H9 (cell line): ENCODE results near the gene NTMT1. TPM values are rescaled to one million over a fixed set of nuclear protein-coding genes. Genes with fewer than 3 reads are reported as not detected.

Experiments
- DNase-seq: peaks from one replicate; pipeline ENCODE4 v3.0.0-alpha.2; 2017
- H2AFZ ChIP-seq: one replicate; pipeline ENCODE4 v1.6.1; 2013; ENCODE audit warnings: mild to moderate bottlenecking, low read length, control low read depth, moderate library complexity
- H2AK5ac ChIP-seq: 2 replicates; pipeline ENCODE4 v1.6.1; 2013; ENCODE audit warnings: low read length, control low read depth, mixed read lengths; ENCODE audit not compliant: insufficient read length
- H2BK120ac ChIP-seq: one replicate; pipeline ENCODE4 v1.6.1; 2013; ENCODE audit warnings: low read depth, mild to moderate bottlenecking, low read length, control low read depth, inconsistent platforms; ENCODE audit not compliant: poor library complexity, severe bottlenecking
- H2BK12ac ChIP-seq: 2 replicates; pipeline ENCODE4 v1.6.1; 2013; ENCODE audit warnings: low read length, control low read depth, mixed read lengths, low read depth; ENCODE audit not compliant: insufficient read length
- H2BK15ac ChIP-seq: 2 replicates; pipeline ENCODE4 v1.6.1; 2013; ENCODE audit warnings: low read depth, low read length, control low read depth
- H2BK20ac ChIP-seq: one replicate; pipeline ENCODE4 v1.6.1; 2013; ENCODE audit warnings: low read depth, mild to moderate bottlenecking, low read length, control low read depth, inconsistent platforms; ENCODE audit not compliant: poor library complexity, severe bottlenecking
- H2BK5ac ChIP-seq: 2 replicates; pipeline ENCODE4 v1.6.1; 2013; ENCODE audit warnings: low read length, control low read depth, mixed read lengths; ENCODE audit not compliant: insufficient read length
- H3K14ac ChIP-seq: 2 replicates; pipeline ENCODE4 v1.6.1; 2013; ENCODE audit warnings: low read length, control low read depth; ENCODE audit not compliant: insufficient read depth
- H3K18ac ChIP-seq: 2 replicates; pipeline ENCODE4 v1.6.1; 2013; ENCODE audit warnings: low read depth, mild to moderate bottlenecking, mixed read lengths, low read length, control low read depth; ENCODE audit not compliant: insufficient read length
- H3K23ac ChIP-seq: 2 replicates; pipeline ENCODE4 v1.6.1; 2013; ENCODE audit warnings: low read length, control low read depth, mixed read lengths, low read depth; ENCODE audit not compliant: insufficient read length
- H3K23me2 ChIP-seq: 2 replicates; pipeline ENCODE4 v1.6.1; 2013; ENCODE audit warnings: low read depth, mild to moderate bottlenecking, mixed read lengths, low read length, control low read depth; ENCODE audit not compliant: insufficient read length, poor library complexity, severe bottlenecking
- H3K27ac ChIP-seq: 2 replicates; pipeline ENCODE4 v1.5.1; 2013; ENCODE audit warnings: low read length, control low read depth, mixed read lengths, low read depth; ENCODE audit not compliant: insufficient read length
- H3K27me3 ChIP-seq: 2 replicates; pipeline ENCODE4 v1.6.1; 2013; ENCODE audit warnings: low read length, control low read depth, inconsistent platforms; ENCODE audit not compliant: insufficient read depth
- H3K4ac ChIP-seq: 2 replicates; pipeline ENCODE4 v1.6.1; 2013; ENCODE audit warnings: low read depth, mild to moderate bottlenecking, control low read depth, inconsistent platforms, low read length, moderate library complexity
- H3K4me1 ChIP-seq: 2 replicates; pipeline ENCODE4 v1.6.1; 2013; ENCODE audit warnings: low read length, control low read depth, inconsistent platforms; ENCODE audit not compliant: insufficient read depth
- H3K4me2 ChIP-seq: 2 replicates; pipeline ENCODE4 v1.6.1; 2013; ENCODE audit warnings: low read length, control low read depth, mixed read lengths; ENCODE audit not compliant: insufficient read length, insufficient read depth
- H3K56ac ChIP-seq: 2 replicates; pipeline ENCODE4 v1.6.1; 2013; ENCODE audit warnings: low read depth, mild to moderate bottlenecking, mixed read lengths, low read length, control low read depth; ENCODE audit not compliant: insufficient read length
- H3K79me1 ChIP-seq: 2 replicates; pipeline ENCODE4 v1.6.1; 2013; ENCODE audit warnings: low read depth, mild to moderate bottlenecking, moderate library complexity, low read length, control low read depth, inconsistent platforms; ENCODE audit not compliant: insufficient read depth, poor library complexity, severe bottlenecking
- H3K79me2 ChIP-seq: 2 replicates; pipeline ENCODE4 v1.6.1; 2013; ENCODE audit warnings: low read length, control low read depth, inconsistent platforms; ENCODE audit not compliant: insufficient read depth
- H3K9ac ChIP-seq: 2 replicates; pipeline ENCODE4 v1.6.1; 2013; ENCODE audit warnings: low read length, control low read depth, mixed read lengths; ENCODE audit not compliant: insufficient read length; ENCODE audit errors: extremely low read depth
- H3K9me3 ChIP-seq: one replicate; pipeline ENCODE4 v1.6.1; 2013; ENCODE audit warnings: low read depth, low read length, inconsistent platforms; ENCODE audit not compliant: control insufficient read depth
- H3T11ph ChIP-seq: one replicate; pipeline ENCODE4 v1.6.1; 2013; ENCODE audit warnings: mild to moderate bottlenecking, low read length, control low read depth, inconsistent platforms
- H4K20me1 ChIP-seq: one replicate; pipeline ENCODE4 v1.6.1; 2013; ENCODE audit not compliant: control insufficient read depth, insufficient read length, insufficient read depth
- H4K5ac ChIP-seq: 2 replicates; pipeline ENCODE4 v1.6.1; 2013; ENCODE audit warnings: low read depth, mild to moderate bottlenecking, mixed read lengths, low read length, control low read depth; ENCODE audit not compliant: insufficient read length
- H4K8ac ChIP-seq: replicated peaks from 2 replicates; pipeline ENCODE4 v1.6.1; 2013; ENCODE audit warnings: low read length, control low read depth, mixed read lengths, low read depth; ENCODE audit not compliant: insufficient read length
- H4K91ac ChIP-seq: 2 replicates; pipeline ENCODE4 v1.6.1; 2013; ENCODE audit warnings: low read depth, mild to moderate bottlenecking, moderate library complexity, mixed read lengths, low read length, control low read depth; ENCODE audit not compliant: insufficient read length
- H3K27ac Mint-ChIP-seq, 3 experiments: 2 replicates in 2 of 3; 3 replicates in 1 of 3; pipeline ENCODE4 v1.8.0; 2020 to 2021; ENCODE audit warnings: mixed read lengths in 3 of 3, mild to moderate bottlenecking in 1 of 3, moderate library complexity in 1 of 3
- H3K27me3 Mint-ChIP-seq: 2 replicates; pipeline ENCODE4 v1.8.0; 2021; ENCODE audit warnings: low read depth, mild to moderate bottlenecking, moderate library complexity, mixed read lengths
- H3K36me3 Mint-ChIP-seq, 3 experiments: 2 replicates in 2 of 3; 3 replicates in 1 of 3; pipeline ENCODE4 v1.8.0; 2020 to 2021; ENCODE audit warnings: low read depth in 3 of 3, mixed read lengths in 3 of 3; ENCODE audit not compliant: insufficient read depth in 1 of 3
- H3K4me1 Mint-ChIP-seq, 2 experiments: 2 replicates each; pipeline ENCODE4 v1.8.0; 2020; ENCODE audit warnings: mixed read lengths in 2 of 2
- H3K4me3 Mint-ChIP-seq, 2 experiments: 2 replicates in 1 of 2; 3 replicates in 1 of 2; pipeline ENCODE4 v1.8.0; 2020 to 2021; ENCODE audit warnings: mild to moderate bottlenecking in 2 of 2, mixed read lengths in 2 of 2, moderate library complexity in 1 of 2
- H3K9me3 Mint-ChIP-seq, 2 experiments: 2 replicates in 1 of 2; 3 replicates in 1 of 2; pipeline ENCODE4 v1.8.0; 2020; ENCODE audit warnings: mild to moderate bottlenecking in 2 of 2, mixed read lengths in 2 of 2, moderate library complexity in 1 of 2
- WGBS: extraction: QIAGEN DNeasy Blood & Tissue Kit; methylation state at CpG from one replicate; pipeline ENCODE4 v1.1.7; 2013; ENCODE audit warnings: missing lambda C conversion rate, low lambda C conversion rate, mixed read lengths; ENCODE audit not compliant: insufficient read length; ENCODE audit errors: extremely low coverage; 5-methylcytosine and 5-hydroxymethylcytosine counted together
- total RNA-seq: library from RNA; stranded (reverse); gene quantifications from 2 replicates; pipeline ENCODE4 v1.2.1, GENCODE V29; 2021
- TF ChIP-seq, protein P1 (sequence below): fragments of 200-600 bp; sonication (generic); conservative IDR thresholded peaks from 3 replicates; pipeline ENCODE4 v1.8.0; 2021; ENCODE audit warnings: antibody characterized with exemption, mild to moderate bottlenecking

Gene NTMT1
- total RNA-seq, 1 experiment from 2014 or later, result 57.9 TPM

DNA sequence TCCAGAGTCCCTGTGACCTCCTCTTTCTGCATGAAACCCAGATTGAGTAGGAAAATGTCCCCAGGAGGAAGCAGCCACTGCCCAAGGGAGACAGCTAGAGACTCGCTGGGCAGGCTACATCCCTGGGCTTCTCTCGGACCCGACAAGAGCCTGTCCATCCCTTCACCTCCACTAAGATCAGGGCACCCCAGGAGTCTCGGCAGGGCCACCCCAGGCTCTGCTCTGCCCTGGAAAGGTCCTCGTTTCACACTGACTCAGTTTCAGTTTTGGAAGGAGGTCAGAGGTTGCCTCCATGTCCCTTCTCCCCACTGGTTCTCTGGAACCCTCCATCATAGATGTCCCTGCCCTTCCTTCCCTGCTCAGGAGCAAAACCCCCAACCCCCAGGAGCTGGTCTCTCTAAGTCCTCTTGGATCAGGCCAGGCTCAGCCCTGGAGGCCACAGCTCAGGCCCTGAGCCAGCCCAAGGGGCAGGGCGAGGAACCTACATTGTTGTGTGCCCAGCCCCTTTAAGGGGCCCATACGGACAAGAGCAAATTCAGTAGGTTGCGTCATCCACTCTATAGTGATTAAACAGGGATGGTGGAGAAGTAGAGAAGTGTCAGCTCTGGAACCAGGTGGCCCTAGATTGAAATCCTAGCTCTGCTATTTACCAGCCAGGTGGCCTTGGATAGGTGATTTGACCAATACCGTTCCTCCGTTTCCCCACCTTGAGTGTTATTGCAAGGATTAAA is 42.5 kb upstream of the NTMT1 start:
- H3K27me3 Mint-ChIP-seq, result peaks cover 26% of the 10 kb centered on the region
- no peak overlapping the region for H3K27ac ChIP-seq
- H2BK15ac ChIP-seq, result no peak overlapping the region
- no peaks in the 10 kb centered on the region for H3K4me1 ChIP-seq
- H3T11ph ChIP-seq, result no peak overlapping the region
- no peak overlapping the region for H3K9ac ChIP-seq
- H3K4me1 Mint-ChIP-seq, result peaks cover 27 to 37% of the 10 kb centered on the region in 2 experiments
- no peak overlapping the region for H3K56ac ChIP-seq
- no peak overlapping the region for H3K4ac ChIP-seq
- H3K18ac ChIP-seq, result no peak overlapping the region
- no peak overlapping the region for H3K4me2 ChIP-seq
- H4K91ac ChIP-seq, result no peak overlapping the region
- no peaks in the 10 kb centered on the region for H3K23me2 ChIP-seq
- no peak overlapping the region for H2AK5ac ChIP-seq
- TF ChIP-seq, protein P1, sequence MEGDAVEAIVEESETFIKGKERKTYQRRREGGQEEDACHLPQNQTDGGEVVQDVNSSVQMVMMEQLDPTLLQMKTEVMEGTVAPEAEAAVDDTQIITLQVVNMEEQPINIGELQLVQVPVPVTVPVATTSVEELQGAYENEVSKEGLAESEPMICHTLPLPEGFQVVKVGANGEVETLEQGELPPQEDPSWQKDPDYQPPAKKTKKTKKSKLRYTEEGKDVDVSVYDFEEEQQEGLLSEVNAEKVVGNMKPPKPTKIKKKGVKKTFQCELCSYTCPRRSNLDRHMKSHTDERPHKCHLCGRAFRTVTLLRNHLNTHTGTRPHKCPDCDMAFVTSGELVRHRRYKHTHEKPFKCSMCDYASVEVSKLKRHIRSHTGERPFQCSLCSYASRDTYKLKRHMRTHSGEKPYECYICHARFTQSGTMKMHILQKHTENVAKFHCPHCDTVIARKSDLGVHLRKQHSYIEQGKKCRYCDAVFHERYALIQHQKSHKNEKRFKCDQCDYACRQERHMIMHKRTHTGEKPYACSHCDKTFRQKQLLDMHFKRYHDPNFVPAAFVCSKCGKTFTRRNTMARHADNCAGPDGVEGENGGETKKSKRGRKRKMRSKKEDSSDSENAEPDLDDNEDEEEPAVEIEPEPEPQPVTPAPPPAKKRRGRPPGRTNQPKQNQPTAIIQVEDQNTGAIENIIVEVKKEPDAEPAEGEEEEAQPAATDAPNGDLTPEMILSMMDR, result no peak
- no peak overlapping the region for H4K8ac ChIP-seq
- no peak for DNase-seq
- H2BK5ac ChIP-seq, result no peak overlapping the region
- no peak overlapping the region for H3K27ac Mint-ChIP-seq
- no peak overlapping the region for H2BK12ac ChIP-seq
- H3K9me3 ChIP-seq, result no peaks in the 10 kb centered on the region
- H3K27me3 ChIP-seq, result no peaks in the 10 kb centered on the region
- no peak overlapping the region for H2AFZ ChIP-seq
- H2BK120ac ChIP-seq, result no peak overlapping the region
- no peak overlapping the region for H3K14ac ChIP-seq
- H4K20me1 ChIP-seq, result no peaks in the 10 kb centered on the region
- H3K9me3 Mint-ChIP-seq, result no peaks in the 10 kb centered on the region
- H3K79me2 ChIP-seq, result no peaks in the 10 kb centered on the region
- no peak overlapping the region for H2BK20ac ChIP-seq
- H3K23ac ChIP-seq, result no peak overlapping the region
- no peak overlapping the region for H4K5ac ChIP-seq
- no CpG with 5 or more reads among the region's 10 CpGs for WGBS
- H3K36me3 Mint-ChIP-seq, result no peaks in the 10 kb centered on the region
- no peak overlapping the region for H3K4me3 Mint-ChIP-seq
- H3K79me1 ChIP-seq, result no peaks in the 10 kb centered on the region
